Stimulated activated CD8-positive, alpha-beta memory T cell treated with anti-CD3 and anti-CD28 coated beads, Interleukin-15, amount 100 ng/mL, for 4 hours (primary cell): ENCODE results near the gene LYZL2.
"Not testable (repeated sequence)": the region's sequence is repeated elsewhere in the genome, so short reads cannot be mapped to it uniquely, and the experiment has no call there.

Source experiments
- DNase-seq, 2 donors: peaks; one replicate each; pipeline ENCODE4 v3.0.0-alpha.2; 2020; ENCODE audit warnings: low read depth in 2 of 2

The LYZL2 gene

GRCh38 chr10:30639946-30640786 is 10.6 kb upstream of the LYZL2 start:
- DNase-seq: no peak

GRCh38 chr10:30637881-30638467 is 8.4 kb upstream of the LYZL2 start:
- no peak for DNase-seq

- no peak for DNase-seq
These were observed 1.6 kb upstream of the LYZL2 start for GRCh38 chr10:30631188-30631587.

- no peak for DNase-seq
These were observed 1.0 kb upstream of the LYZL2 start for GRCh38 chr10:30630571-30630970.

- not testable (repeated sequence) for DNase-seq
These were observed 977 bp downstream of the LYZL2 start for GRCh38 chr10:30628576-30628975.

GRCh38 chr10:30626837-30627236 is 2.7 kb downstream of the LYZL2 start:
- not testable (repeated sequence) for DNase-seq

GRCh38 chr10:30626196-30626595 is 3.4 kb downstream of the LYZL2 start:
- DNase-seq: not testable (repeated sequence)

GRCh38 chr10:30625080-30625479 is 4.5 kb downstream of the LYZL2 start:
- DNase-seq: no peak

- no peak for DNase-seq
These were observed 9.6 kb downstream of the LYZL2 start for GRCh38 chr10:30619966-30620365.

- DNase-seq: no peak
These were observed 12.5 kb downstream of the LYZL2 start for GRCh38 chr10:30617070-30617469.

GRCh38 chr10:30611041-30611440 is 18.5 kb downstream of the LYZL2 start:
- DNase-seq: not testable (repeated sequence)

- DNase-seq: no peak
These were observed 21.7 kb downstream of the LYZL2 start for GRCh38 chr10:30607814-30608213.

- no peak for DNase-seq
These were observed 23.2 kb downstream of the LYZL2 start for GRCh38 chr10:30606313-30606712.

- not testable (repeated sequence) for DNase-seq
These were observed 24.0 kb downstream of the LYZL2 start for GRCh38 chr10:30605341-30606121.

GRCh38 chr10:30603589-30603988 is 26.0 kb downstream of the LYZL2 start:
- no peak for DNase-seq

GRCh38 chr10:30602747-30603146 is 26.8 kb downstream of the LYZL2 start:
- DNase-seq: no peak

- DNase-seq: no peak
These were observed 29.5 kb downstream of the LYZL2 start for GRCh38 chr10:30600005-30600404.

- DNase-seq: no peak
These were observed 31.3 kb downstream of the LYZL2 start for GRCh38 chr10:30598105-30598776.

- DNase-seq: not testable (repeated sequence)
These were observed 32.1 kb downstream of the LYZL2 start for GRCh38 chr10:30597433-30597824.

- DNase-seq: not testable (repeated sequence)
These were observed 32.8 kb downstream of the LYZL2 start for GRCh38 chr10:30596493-30597432.

GRCh38 chr10:30596013-30596412 is 33.5 kb downstream of the LYZL2 start:
- no peak for DNase-seq
